ENCODE data around the gene AKAP13. TPM values are rescaled to one million over a fixed set of nuclear protein-coding genes. Genes with fewer than 3 reads are reported as not detected.

Gene AKAP13
- total and polyA plus RNA-seq, 2 of the 8 experiments (the other 6 are each of a cell fraction or from before 2014, with no cell fraction given): 14.0 to 46.2 TPM

GRCh38 chr15:85545185-85545584 is 164.8 kb downstream of the AKAP13 start:
- ChIA-PET CTCF (ENCODE audit: partially characterized antibody) (interaction anchor here (1.2 to 1.4 kb wide), 2 partner anchors 13 to 14 kb away, joined by 3 to 4 read pairs; no protein-coding TSS in a partner anchor), POLR2A (ENCODE audit: partially characterized antibody) (no interaction called here)
- TF ChIP-seq CBX5 (IDR thresholded peaks at IDR 0.05; ENCODE audit: low read depth, low read length) (no peak), PHF8 (conservative IDR thresholded peaks at IDR 0.05; ENCODE audit: low read depth, low read length) (no peak), KDM5A (IDR thresholded peaks at IDR 0.05; ENCODE audit: low read length) (no peak), EP300 (IDR thresholded peaks at IDR 0.05; ENCODE audit: borderline replicate concordance in 1 of 2, low read depth in 2 of 2, low read length in 2 of 2) (no peak), FOSL1 (IDR thresholded peaks at IDR 0.05; ENCODE audit: insufficient read depth, low read depth, low read length) (no peak), ZNF274 (IDR thresholded peaks at IDR 0.05; ENCODE audit: borderline replicate concordance, extremely low read depth, low read length) (no peak), TAF1 (IDR thresholded peaks at IDR 0.05; ENCODE audit: low read depth, low read length) (no peak), CHD1 (IDR thresholded peaks at IDR 0.05; ENCODE audit: low read depth, low read length) (no peak), SIN3A (conservative IDR thresholded peaks at IDR 0.05 in 1 of 2, IDR thresholded peaks at IDR 0.05 in 1 of 2; ENCODE audit: low read depth in 1 of 2, low read length in 2 of 2) (no peak), SRF (IDR thresholded peaks at IDR 0.05; ENCODE audit: low read depth, low read length) (no peak), CBX8 (IDR thresholded peaks at IDR 0.05; ENCODE audit: borderline replicate concordance, low read depth, low read length) (no peak), EZH2 (IDR thresholded peaks at IDR 0.05; ENCODE audit: low read depth, low read length, severe bottlenecking) (no peak), SP2 (IDR thresholded peaks at IDR 0.05; ENCODE audit: low read length) (no peak), POLR2A (IDR thresholded peaks at IDR 0.05; ENCODE audit: control extremely low read depth in 1 of 2, low read depth in 2 of 2, low read length in 2 of 2) (no peak), SIX5 (IDR thresholded peaks at IDR 0.05; ENCODE audit: low read depth, low read length) (no peak)

More at GRCh38 chr15:85545185-85545584, 164.8 kb downstream of the AKAP13 start:
- FAIRE-seq (no peak), DNase-seq (ENCODE audit: low read depth in 1 of 2, low spot score in 2 of 2) (no peak)
- Histone ChIP-seq H2BK15ac (ENCODE audit: low read length) (no peak overlapping the region), H3K4me2 (ENCODE audit: insufficient read depth in 1 of 2, low read depth in 2 of 2, low read length in 2 of 2) (no peak overlapping the region), H3K4me1 (replicated peaks in 1 of 4; ENCODE audit: control insufficient read depth in 3 of 4, insufficient read depth in 4 of 4, low read length in 3 of 4) (peaks cover 0 to 4% (median 1%) of the 10 kb centered on the region in 4 experiments; a peak in 1 of 7 replicates), H3K36me3 (ENCODE audit: control insufficient read depth in 2 of 4, insufficient read depth in 4 of 4, low read length in 3 of 4) (no peaks in the 10 kb centered on the region; a peak in 1 of 8 replicates), H3K56ac (replicated peaks; ENCODE audit: insufficient read length, low read depth, low read length) (no peak overlapping the region), H4K8ac (ENCODE audit: extremely low read depth, insufficient read depth, low read length) (no peak overlapping the region), H3K4ac (replicated peaks; ENCODE audit: insufficient read length, low read depth, low read length) (no peak overlapping the region), H3K9ac (replicated peaks in 1 of 4; ENCODE audit: extremely low read depth in 1 of 4, low read depth in 3 of 4, low read length in 3 of 4) (no peak overlapping the region), H3K27me3 (replicated peaks in 1 of 4; ENCODE audit: control insufficient read depth in 3 of 4, extremely low read depth in 1 of 4, insufficient read depth in 3 of 4, low read length in 3 of 4) (no peaks in the 10 kb centered on the region), H4K91ac (replicated peaks; ENCODE audit: insufficient read length, low read length) (no peak overlapping the region), H3K18ac (ENCODE audit: extremely low read depth, low read length) (no peak overlapping the region), H3K23me2 (ENCODE audit: low read depth, low read length) (no peaks in the 10 kb centered on the region), H3K14ac (ENCODE audit: insufficient read length) (no peak overlapping the region), H3K9me3 (ENCODE audit: insufficient read depth in 2 of 2, low read depth in 1 of 2, low read length in 1 of 2) (no peaks in the 10 kb centered on the region), H4K20me1 (replicated peaks in 1 of 2; ENCODE audit: control insufficient read depth in 1 of 2, insufficient read depth in 2 of 2, low read length in 2 of 2) (peaks cover 0 to 3% of the 10 kb centered on the region in 2 experiments), H2AFZ (ENCODE audit: low read length) (no peak overlapping the region), H4K5ac (ENCODE audit: insufficient read length, low read depth, low read length) (no peak overlapping the region), H3K79me1 (ENCODE audit: low read depth, low read length) (0 out of 2 replicates have a peak, but pooled peaks cover under 1% of the 10 kb centered on the region), H2BK12ac (ENCODE audit: low read depth, low read length) (no peak overlapping the region), H3K4me3 (ENCODE audit: extremely low read depth in 1 of 4, insufficient read depth in 2 of 4, low read depth in 3 of 4, low read length in 4 of 4) (no peak overlapping the region), H2BK20ac (ENCODE audit: low read length) (no peak overlapping the region), H3K79me2 (ENCODE audit: control insufficient read depth in 1 of 2, insufficient read depth in 2 of 2, low read length in 2 of 2) (no peaks in the 10 kb centered on the region), H3K27ac (ENCODE audit: low read depth, low read length) (no peak overlapping the region), H2BK5ac (ENCODE audit: low read depth, low read length) (no peak overlapping the region), H2AK5ac (ENCODE audit: low read depth, low read length) (no peak overlapping the region), H3K23ac (ENCODE audit: insufficient read length) (no peak overlapping the region), H2BK120ac (replicated peaks; ENCODE audit: low read depth, low read length) (no peak overlapping the region)
- 94% methylated on average over 1 of the region's 1 CpG; no CpG with 5 or more reads in 1 of the 2 experiments for WGBS, 2 experiments (ENCODE audit: extremely low coverage in 1 of 2, insufficient coverage in 1 of 2, insufficient read length in 1 of 2, insufficient replicate concordance in 2 of 2, low coverage in 1 of 2, low lambda C conversion rate in 2 of 2, missing lambda C conversion rate in 1 of 2)

Measured in H1 (cell line).